A673 (cell line): ENCODE data around the gene NUP188.

ENCODE experiments used
- EZH2 ChIP-seq: fragments of 200-600 bp; sonication (generic); IDR thresholded peaks from 2 replicates; pipeline ENCODE4 v1.6.1; 2017; ENCODE audit warnings: borderline replicate concordance, low read depth, mild to moderate bottlenecking, mixed read lengths, antibody characterized with exemption, low read length; ENCODE audit not compliant: poor library complexity, severe bottlenecking
- TF ChIP-seq, protein P1 (sequence below): fragments of 300-800, 200-600 bp; sonication (generic); conservative IDR thresholded peaks from 2 replicates; pipeline ENCODE4 v1.5.1; 2017; ENCODE audit warnings: low read depth, mild to moderate bottlenecking, antibody characterized with exemption, low read length, moderate library complexity, mixed read lengths

GRCh38 chr9:128919402-128920089 lies 28.0 kb upstream of the NUP188 start:
- TF ChIP-seq, protein P1, sequence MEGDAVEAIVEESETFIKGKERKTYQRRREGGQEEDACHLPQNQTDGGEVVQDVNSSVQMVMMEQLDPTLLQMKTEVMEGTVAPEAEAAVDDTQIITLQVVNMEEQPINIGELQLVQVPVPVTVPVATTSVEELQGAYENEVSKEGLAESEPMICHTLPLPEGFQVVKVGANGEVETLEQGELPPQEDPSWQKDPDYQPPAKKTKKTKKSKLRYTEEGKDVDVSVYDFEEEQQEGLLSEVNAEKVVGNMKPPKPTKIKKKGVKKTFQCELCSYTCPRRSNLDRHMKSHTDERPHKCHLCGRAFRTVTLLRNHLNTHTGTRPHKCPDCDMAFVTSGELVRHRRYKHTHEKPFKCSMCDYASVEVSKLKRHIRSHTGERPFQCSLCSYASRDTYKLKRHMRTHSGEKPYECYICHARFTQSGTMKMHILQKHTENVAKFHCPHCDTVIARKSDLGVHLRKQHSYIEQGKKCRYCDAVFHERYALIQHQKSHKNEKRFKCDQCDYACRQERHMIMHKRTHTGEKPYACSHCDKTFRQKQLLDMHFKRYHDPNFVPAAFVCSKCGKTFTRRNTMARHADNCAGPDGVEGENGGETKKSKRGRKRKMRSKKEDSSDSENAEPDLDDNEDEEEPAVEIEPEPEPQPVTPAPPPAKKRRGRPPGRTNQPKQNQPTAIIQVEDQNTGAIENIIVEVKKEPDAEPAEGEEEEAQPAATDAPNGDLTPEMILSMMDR = no peak
- TF ChIP-seq EZH2 = no peak
